NCI-H2196 treated with DMSO at 0.1 percent for 48 hours (cell line): ENCODE results near the gene REEP5.
"Not testable (repeated sequence)": the region's sequence is repeated elsewhere in the genome, so short reads cannot be mapped to it uniquely, and the experiment has no call there.

Experiments used
- DNase-seq: peaks from one replicate; lab custom pipeline; 2025; ENCODE audit not compliant: unreplicated experiment; lab: John Stamatoyannopoulos, UW

REEP5 gene

GRCh38 chr5:112921833-112922817, at the start of gene REEP5:
TSS of gene REEP5 (minus strand) at chr5:112922227. CDS start at chr5:112922190, 37 bp downstream.
- DNase-seq, result peak; percentile 71

- DNase-seq, result no peak
Observed at GRCh38 chr5:112971276-112971675, 49.2 kb upstream of the REEP5 start.

DNA sequence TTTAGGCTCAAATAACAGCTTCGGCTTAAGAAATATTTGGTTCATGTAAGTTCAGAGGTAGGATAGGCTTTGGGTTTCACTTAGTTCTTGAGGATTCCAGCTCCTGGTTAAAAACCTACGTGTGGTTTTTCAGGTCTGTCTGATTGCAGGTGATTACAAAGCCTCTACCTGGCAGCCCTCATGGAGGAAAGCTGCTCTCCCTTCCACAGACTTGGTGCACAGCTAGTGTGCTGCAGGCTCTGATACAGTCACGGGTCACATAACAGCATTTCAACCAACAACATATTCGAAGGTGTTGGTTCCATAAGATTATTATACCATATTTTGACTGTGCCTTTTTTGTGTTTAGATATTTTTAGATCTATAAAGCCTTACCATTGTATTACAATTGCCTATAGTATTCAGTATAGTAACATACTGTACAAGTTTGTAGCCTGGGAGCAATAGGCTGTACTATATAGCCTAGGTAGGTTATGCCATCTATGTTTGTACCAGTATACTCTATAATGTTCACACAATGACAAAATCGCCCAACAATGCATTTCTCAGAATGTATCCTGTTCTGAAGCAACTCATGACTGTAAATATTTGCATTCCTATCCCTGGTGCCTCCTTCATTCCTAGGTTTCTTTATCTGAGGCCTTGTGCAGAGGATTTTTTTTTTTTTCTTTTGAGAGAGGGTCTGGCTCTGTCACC, 46.5 kb upstream of the REEP5 start:
- DNase-seq, result no peak

DNA sequence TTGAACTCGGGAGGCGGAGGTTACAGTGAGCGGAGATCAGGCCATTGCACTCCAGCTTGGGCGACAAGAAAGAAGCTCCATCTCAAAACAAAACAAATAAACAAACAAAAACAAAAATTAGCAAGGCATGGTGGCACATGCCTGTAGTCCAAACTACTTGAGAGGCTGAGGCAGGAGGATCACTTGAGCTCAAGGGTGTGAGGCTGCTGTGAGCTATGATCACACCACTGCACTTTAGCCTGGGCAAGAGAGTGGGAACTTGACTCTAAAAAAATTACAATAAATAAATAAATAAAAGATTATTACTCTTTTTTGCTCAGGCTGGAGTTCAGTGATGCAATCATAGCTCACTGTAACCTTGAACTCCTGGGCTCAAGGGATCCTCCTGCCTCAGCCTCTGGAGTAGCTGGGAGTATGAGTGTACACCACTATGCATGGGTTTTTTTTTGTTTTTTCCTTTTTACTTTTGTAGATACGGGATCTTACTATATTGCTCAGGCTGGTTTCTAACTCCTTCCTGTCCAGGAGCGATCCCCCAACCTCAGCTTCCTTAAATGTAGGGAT, 45.6 kb upstream of the REEP5 start:
- no peak for DNase-seq

GRCh38 chr5:112965733-112966306, 43.8 kb upstream of the REEP5 start:
- DNase-seq, result no peak

- not testable (repeated sequence) for DNase-seq
Observed at GRCh38 chr5:112963374-112963733, 41.3 kb upstream of the REEP5 start.

DNA sequence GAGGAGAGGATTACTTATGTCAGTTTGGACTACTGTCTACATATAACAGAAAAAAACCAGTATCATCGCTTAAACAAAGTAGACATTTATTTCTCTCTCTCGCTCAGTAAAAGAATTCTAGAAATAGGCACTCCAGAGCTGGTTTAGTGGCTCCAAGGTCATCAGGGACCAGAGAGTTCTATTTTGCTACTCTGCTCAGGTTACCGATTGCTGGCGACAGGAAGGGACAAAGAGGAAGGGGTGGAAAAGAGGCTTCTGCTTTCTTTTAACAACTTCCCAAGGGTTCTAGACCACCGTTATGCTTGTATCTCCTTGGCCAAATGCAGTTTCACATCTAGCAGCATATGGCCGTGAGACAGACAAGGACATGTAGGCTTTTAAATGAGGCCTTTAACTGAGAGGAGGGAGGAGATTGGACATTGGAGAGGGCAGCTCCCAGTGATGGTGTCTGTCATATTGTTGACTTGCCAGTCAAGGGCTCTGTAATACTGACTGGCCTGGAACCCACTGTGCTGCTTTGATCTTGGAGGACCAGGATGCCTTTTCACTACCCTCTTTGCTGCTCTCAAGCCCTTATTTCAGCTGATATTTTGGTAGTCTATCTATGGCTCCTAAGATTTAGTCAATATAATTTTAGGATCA, 39.0 kb upstream of the REEP5 start:
- DNase-seq, result no peak

DNA sequence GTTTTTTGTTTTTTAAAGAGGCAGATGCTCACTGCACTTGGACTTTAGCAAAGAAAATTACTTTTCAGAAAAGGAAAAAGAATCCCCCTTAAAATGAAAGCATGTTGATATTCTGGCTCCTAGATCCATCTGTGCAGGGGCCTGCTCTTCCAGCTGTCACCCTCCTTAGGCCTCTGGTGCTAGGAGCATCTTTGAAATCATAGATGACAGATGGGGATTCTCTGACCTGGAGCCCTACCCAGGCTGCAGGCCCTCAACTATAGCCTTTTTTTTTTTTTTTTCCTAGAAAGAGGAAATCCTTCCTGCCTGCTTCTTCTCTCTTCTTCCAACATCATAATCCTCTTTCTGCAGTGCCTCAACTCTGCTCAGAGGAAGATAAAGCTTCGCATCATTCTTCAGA, 38.3 kb upstream of the REEP5 start:
- DNase-seq, result no peak

DNA sequence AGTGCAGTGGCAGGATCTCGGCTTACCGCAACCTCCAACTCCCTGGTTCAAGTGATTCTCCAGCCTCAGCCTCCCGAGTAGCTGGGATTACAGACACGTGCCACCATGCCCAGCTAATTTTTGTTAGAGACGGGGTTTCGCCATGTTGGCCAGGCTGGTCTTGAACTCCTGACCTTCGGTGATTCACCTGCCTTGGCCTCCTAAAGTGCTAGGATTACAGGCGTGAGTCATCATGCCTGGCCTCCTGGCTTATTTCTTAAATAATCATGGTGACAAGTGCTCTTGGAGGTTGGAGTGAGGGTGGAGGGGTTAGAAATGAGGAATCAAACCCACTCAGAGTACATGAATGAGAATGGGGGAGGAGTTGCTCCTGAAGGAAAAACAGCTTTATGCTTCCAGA, 37.8 kb upstream of the REEP5 start:
- DNase-seq, result not testable (repeated sequence)

DNA sequence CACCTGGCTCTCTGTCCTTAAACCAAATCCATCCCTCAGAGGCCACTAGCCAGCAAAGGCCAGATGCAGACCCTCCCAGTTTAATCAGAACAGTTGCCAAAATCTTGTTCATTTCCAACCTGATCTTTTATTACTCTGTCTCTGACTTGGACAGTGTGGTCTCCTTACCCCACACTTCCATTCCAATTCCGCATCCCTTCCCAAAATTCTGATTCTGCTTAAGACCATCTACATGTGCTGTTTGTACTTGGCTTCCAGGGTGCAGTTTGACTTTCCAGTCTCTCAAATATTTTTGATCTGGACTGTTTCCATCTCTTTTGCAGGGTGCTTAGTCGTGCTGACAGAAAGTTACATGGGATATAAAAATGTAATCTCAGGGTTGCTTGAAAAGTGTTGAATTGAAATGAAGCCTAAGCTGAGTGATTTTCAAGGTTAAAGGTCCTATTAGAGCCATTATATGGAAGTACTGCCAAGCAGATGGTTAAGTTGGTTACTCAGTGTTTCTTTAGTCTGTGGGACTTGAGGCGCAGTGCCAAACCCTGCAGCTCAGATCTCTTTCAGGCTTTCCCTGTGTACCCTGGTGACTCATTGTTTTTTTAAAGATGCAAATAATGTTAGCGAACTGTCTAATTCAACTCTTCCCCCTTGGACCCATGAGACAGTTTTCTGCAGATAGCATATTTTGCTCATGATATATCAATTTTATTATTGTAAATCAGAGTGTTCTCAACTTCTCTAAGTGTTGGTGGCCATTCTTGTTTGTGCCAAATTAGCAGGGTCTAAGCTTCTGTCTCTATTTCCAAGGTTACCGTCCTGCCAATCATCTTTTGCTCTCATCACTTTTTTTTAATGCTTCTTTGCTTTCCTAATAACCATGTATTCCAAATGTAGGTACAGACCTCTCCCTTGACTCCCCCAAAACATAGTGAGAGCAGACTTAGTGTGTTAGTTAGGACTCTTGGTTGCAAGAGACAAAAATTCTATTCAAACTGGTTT, 36.4 kb upstream of the REEP5 start:
- DNase-seq, result peak; percentile 54

- no peak for DNase-seq
Observed at GRCh38 chr5:112957036-112957808, 35.2 kb upstream of the REEP5 start.

DNA sequence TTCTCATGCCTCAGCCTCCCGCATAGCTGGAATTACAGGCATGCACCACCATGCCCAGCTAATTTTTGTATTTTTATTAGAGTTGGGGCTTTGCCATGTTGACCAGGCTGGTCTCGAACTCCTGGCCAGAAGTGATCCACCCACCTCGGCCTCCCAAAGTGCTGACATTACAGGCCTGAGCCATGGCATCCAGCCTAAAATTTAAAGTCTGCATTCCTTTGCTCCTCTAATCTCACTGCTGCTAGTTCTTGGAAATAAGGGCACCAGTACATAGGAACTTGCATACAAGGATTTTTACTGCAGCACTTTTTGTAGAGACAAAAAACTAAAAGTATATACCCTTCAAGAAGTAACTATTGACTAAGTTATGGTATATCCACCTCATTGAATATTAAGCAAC, 34.6 kb upstream of the REEP5 start:
- DNase-seq, result no peak

DNA sequence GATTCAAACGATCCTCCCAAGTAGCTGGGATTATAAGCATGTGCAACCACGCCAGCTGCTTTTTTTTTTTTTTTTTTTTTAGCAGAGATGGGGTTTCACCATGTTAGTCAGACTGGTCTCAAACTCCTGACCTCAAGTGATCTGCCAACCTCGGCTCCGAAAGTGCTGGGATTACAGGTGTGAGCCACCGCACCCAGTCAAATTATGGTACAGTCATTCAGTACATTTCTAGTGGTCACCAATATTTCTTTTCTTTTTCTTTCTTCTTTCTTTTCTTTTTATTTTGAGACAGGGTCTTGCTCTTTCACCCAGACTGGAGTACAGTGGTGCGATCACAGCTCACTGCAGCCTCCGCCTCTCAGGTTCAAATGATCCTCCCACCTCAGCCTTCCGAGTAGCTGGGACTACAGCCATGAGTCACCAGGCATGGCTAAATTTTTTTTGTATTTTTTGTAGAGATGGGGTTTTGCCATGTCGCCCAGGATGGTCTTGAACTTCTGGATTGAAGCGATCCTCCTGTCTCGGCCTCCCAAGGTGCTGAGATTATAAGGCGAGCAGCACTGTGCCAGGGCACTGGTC, 29.2 kb upstream of the REEP5 start:
- no peak for DNase-seq

DNA sequence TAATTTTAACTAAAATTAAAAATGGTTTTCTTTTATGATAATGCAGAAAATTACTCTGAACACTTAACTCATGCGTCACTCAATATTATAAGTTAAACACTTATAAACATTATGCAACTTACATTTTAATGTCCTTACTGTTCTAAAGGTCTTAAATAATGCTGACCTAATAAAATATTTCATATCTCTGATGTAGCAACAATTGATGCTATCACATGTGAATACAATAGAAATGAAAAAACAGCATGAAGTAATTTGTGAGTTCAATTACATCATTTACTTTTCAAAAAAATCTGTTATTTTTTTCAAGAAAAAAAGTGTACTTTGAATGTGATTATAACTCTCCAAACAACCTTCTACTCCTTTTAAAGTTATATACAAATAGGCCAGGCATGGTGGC, 26.4 kb upstream of the REEP5 start:
- DNase-seq, result no peak

DNA sequence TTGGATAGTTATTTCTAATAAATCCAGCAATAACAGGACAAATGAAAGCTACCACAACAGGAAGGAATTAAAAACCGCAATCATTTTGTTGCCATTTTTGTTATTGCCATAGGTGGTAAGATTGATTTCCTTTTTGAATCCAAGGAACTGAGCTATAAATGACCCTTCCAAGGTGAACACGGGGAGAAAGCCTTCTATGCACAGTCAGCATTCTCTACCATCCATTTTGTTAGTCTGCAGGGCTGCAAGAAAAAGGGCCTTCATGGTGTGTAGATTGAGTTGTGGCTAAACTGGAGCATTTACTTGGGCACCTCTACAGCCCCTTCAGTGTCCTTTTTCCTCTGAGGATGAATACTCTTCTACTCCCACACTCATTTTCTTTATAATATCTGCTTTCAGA, 18.6 kb upstream of the REEP5 start:
- DNase-seq, result no peak

GRCh38 chr5:112938286-112938685, 16.3 kb upstream of the REEP5 start:
- no peak for DNase-seq

DNA sequence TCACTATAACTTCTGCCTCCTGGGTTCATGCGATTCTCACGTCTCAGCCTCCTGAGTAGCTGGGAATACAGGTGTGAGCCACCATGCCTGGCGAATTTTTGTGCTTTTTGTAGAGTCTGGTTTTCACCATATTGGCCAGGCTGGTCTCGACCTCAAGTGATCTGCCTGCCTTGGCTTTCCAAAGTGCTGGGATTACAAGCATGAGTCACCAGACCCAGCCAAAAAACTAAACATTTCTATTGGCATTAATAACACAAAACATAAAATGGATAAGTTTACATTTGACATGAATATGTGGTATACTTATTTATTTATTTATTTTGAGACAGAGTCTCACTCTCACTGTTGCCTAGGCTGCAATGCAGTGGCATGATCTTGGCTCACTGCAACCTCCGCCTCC, 13.6 kb upstream of the REEP5 start:
- no peak for DNase-seq

- no peak for DNase-seq
Observed at GRCh38 chr5:112934366-112934663, 12.3 kb upstream of the REEP5 start.
